BJ (cell line): Measurements from ENCODE around the gene ERBB4. TPM values are rescaled to one million over a fixed set of nuclear protein-coding genes. Genes with fewer than 3 reads are reported as not detected.

ENCODE experiments used
- CTCF ChIA-PET: fragments of 350-600 bp; formaldehyde crosslinking; extraction: SDS; loops from one replicate; lab custom pipeline; 2021; ENCODE audit warnings: antibody characterized with exemption, inconsistent platforms; lab: Yijun Ruan, JAX
- POLR2A ChIA-PET: fragments of 300-600 bp; sonication (Branson Sonifier 250); formaldehyde crosslinking; extraction: SDS; loops from one replicate; lab custom pipeline; 2021; ENCODE audit warnings: antibody characterized with exemption; lab: Charles Lee
- DNase-seq: peaks from one replicate; pipeline ENCODE4 v3.0.0-alpha.2; 2011; ENCODE audit warnings: low read depth
- H3K27me3 ChIP-seq: 2 replicates; pipeline ENCODE4 v1.6.0; 2011; ENCODE audit warnings: low read length; ENCODE audit not compliant: control insufficient read depth, insufficient read depth
- H3K36me3 ChIP-seq: 2 replicates; pipeline ENCODE4 v1.5.1; 2011; ENCODE audit warnings: low read length; ENCODE audit not compliant: control insufficient read depth, insufficient read depth
- H3K4me3 ChIP-seq: 2 replicates; pipeline ENCODE4 v1.5.1; 2011; ENCODE audit warnings: low read depth, mild to moderate bottlenecking, control low read depth, low read length
- CTCF ChIP-seq: IDR thresholded peaks from 2 replicates; pipeline ENCODE4 v1.5.1; 2011; ENCODE audit warnings: low read depth, mild to moderate bottlenecking, control low read depth, inconsistent platforms, low read length, moderate library complexity; ENCODE audit not compliant: insufficient read depth
- polyA plus RNA-seq: library from polyadenylated mRNA; depleted of rRNA; stranded (reverse); fragments of >200 nt; gene quantifications from 2 replicates; pipeline ENCODE4 v1.2.3, GENCODE V29; 2011

The ERBB4 gene
- polyA plus RNA-seq, 1 experiment = not detected

- Histone ChIP-seq H3K36me3 (no peaks in the 10 kb centered on the region), H3K27me3 (no peaks in the 10 kb centered on the region), H3K4me3 (no peak overlapping the region)
- no peak for TF ChIP-seq CTCF
- ChIA-PET CTCF (no interaction called here), POLR2A (no interaction called here)
- DNase-seq = peak; percentile 3
Measured at GRCh38 chr2:212227755-212228154, 310.8 kb downstream of the ERBB4 start.

- ChIA-PET POLR2A (no interaction called here), CTCF (no interaction called here)
- no peaks in the 10 kb centered on the region for H3K36me3 ChIP-seq
- H3K27me3 ChIP-seq = no peaks in the 10 kb centered on the region
- no peak for DNase-seq
- TF ChIP-seq CTCF = no peak
- H3K4me3 ChIP-seq = no peak overlapping the region
Measured at GRCh38 chr2:212226114-212226513, 312.5 kb downstream of the ERBB4 start.

GRCh38 chr2:212223696-212224095 is 314.9 kb downstream of the ERBB4 start:
- H3K36me3 ChIP-seq = no peaks in the 10 kb centered on the region
- no peak for TF ChIP-seq CTCF
- no peak for DNase-seq
- CTCF ChIA-PET = no interaction called here
- no peaks in the 10 kb centered on the region for H3K27me3 ChIP-seq
- no peak overlapping the region for H3K4me3 ChIP-seq
- POLR2A ChIA-PET = no interaction called here

GRCh38 chr2:212213191-212213590 is 325.4 kb downstream of the ERBB4 start:
- CTCF ChIA-PET = no interaction called here
- no peak for TF ChIP-seq CTCF

GRCh38 chr2:212208467-212208866 is 330.1 kb downstream of the ERBB4 start:
- ChIA-PET POLR2A (no interaction called here), CTCF (no interaction called here)
- Histone ChIP-seq H3K27me3 (no peaks in the 10 kb centered on the region), H3K4me3 (no peak overlapping the region), H3K36me3 (no peaks in the 10 kb centered on the region)
- TF ChIP-seq CTCF = no peak
- no peak for DNase-seq

More at GRCh38 chr2:212213191-212213590, 325.4 kb downstream of the ERBB4 start:
- H3K4me3 ChIP-seq = no peak overlapping the region
- H3K27me3 ChIP-seq = no peaks in the 10 kb centered on the region
- POLR2A ChIA-PET = no interaction called here
- no peaks in the 10 kb centered on the region for H3K36me3 ChIP-seq
- DNase-seq = no peak
